GM18502 (cell line): ENCODE results near the gene CCDC17.
"Not testable (repeated sequence)": the region's sequence is repeated elsewhere in the genome, so short reads cannot be mapped to it uniquely, and the experiment has no call there.

Experiments used
- ATAC-seq: cut with Tn5 transposase; IDR thresholded peaks from one replicate; pipeline ENCODE4 v1.9.1; 2021; ENCODE audit warnings: mild to moderate bottlenecking; ENCODE audit not compliant: unreplicated experiment, poor library complexity

The CCDC17 gene

DNA sequence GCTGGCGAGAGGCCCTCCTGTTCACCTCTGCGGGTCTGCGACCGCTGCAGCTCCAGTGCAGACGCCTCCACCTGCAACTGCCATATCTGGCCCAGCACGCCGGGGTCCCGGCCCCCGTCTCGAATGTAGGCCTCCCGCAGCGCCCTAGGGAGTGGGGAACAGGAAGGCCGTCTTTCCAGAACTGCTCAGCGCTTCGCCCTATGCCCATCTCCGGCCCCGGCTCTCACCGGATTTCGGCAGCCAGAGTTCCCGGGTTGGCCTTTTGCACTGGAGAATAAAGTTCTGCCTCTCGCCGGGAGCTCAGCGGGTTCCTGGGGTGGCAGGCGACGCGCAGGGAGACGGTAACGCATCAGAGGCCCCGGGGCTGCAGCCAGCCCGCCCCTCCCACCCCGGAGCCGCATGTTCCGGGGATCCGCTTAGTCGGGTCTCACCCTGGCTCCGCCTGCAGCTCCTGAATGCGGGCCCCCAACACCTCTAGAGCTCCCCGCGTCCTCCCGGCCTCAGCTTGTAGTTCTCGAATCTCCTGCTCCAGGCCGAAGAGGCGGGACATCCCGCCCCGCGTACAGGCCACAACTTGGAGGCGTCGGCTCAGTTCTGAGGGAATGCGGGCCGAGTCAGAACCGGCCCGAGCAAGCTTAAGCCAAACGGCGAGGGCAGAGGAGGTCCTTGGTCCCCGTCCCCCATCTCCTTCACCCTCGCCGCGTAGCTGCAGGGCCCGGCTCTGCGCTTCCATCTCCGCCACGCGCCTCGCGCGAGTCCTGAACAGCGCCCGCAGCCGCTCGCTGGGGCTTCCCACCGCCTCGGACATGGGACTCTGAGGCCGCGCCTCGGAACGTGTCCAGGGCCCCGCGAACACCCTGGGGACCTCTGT is 1.1 kb downstream of the CCDC17 start:
- ATAC-seq = no peak

DNA sequence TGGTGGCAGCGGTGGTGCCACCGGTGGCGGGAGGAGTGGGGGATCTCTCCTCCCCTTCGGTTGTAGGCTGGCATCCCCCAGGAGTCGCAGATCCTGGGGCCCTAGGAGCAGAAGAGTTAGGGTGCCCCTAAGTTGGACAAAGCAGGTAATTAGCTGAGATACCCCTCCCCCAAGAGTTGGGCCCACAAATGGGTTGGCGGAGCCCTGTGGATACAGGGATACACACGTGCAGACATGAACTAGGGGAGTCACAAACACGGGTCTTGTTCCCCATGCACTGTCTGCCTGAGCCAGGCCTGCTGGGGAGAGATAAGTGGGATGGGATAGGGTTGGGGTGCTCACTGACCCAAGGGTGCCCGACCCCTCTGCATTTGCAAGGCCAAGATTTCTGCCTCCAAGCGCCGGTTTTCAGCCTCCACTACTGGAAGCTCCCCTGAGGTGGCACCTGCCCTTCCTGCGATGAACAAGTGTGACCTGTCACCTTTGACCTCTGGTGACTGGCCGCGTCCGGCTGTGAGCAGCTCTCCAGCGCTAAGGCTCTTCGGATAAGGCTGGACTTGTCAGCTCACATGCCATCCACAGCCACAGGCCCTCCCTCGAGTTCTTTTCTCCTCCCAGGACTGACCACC is 1.8 kb downstream of the CCDC17 start:
- ATAC-seq = no peak

DNA sequence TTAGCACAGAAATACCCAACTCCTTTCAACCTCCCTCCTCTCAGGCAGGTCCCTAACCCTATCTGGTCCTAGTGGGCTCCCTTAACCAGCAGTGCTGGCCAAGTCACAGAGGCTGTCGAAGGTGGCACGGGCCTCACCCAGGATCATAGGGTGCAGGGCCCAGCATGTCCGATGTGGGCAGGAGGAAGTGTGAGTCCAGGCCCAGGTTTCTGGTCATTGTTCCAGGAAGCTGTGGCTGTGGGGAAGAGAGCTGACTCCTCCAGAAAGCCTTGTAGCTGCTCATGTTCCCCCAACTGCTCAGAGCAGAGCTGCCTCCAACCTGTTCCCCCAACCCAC is 2.4 kb downstream of the CCDC17 start:
- ATAC-seq = no peak

DNA sequence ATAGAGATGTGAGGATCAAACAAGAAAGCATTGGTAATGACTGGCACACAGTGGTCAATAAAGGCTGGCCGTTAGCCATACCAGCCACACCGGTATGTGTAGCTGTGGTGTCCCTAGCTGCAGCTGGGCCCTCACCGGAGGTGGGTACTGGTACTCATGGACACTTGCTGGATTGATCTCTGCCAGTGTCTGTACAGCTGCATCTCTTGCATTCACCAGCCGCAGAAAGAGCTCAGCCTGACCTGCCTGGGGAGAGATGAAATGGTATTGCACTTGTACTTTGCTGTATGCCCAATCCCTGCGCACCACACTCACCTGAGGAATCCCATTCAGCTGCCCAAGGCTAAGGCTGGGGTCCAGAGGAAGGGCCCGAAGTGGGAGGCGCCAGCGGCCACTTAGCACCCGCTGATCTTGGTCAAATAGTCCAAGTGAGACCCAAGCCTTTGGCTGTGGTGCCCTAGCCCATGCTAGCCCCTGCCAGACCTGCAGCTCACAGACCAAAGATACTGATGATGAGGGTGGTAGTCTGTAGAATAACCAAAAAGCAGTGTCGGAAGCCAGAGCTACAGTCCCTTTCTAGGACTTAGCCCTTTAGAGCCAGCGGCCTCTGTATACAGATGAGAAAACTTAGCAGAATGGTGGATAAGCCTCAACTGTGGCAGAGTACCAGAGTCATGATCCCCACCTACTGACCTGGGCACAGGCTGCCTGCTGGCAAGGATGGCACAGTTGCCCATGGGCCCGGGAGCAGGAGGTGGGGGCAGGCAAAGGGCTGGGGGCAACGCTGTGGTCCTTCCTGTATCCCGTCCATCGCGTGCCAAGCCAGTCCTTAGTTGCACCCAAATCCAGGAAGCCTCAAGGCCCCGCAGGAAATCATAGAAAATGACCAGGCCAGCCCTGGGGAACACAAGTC is 3.0 kb downstream of the CCDC17 start:
- no peak for ATAC-seq

DNA sequence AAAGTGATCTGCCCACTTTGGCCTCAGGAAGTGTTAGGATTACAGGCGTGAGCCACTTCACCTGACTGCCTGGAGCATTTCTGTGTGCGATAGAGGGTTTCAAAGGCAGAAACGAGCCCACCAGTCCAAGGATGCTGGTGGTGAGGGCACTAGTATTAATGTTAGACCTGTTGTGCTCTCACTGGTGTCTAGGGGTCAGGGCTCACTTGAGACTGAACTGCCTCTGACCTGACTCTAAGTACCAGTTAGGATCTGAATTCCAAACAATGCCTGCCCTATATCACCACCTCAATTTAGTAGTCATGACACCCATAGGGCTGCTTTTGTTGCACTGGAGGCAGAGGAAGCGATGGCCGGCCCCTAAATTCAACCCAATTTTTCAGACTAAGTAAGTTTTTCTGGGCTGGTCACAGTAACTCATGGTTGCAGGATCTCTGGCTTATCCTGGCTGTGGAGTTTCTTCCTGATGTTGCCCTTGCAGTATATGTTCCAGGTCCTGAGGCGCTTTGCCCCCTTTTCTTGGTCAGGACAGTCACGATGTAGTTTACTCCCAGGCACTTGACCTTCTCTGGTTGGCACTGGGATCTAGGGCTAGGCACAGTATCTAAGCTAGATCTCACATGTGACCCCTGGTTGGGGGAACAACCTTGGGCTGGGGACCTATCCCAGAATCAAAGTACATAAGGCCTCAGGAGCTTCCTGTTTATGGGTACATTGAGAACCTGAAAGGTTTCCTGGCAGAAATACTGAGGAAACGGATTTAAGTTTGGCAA is 4.5 kb downstream of the CCDC17 start:
- ATAC-seq = no peak

DNA sequence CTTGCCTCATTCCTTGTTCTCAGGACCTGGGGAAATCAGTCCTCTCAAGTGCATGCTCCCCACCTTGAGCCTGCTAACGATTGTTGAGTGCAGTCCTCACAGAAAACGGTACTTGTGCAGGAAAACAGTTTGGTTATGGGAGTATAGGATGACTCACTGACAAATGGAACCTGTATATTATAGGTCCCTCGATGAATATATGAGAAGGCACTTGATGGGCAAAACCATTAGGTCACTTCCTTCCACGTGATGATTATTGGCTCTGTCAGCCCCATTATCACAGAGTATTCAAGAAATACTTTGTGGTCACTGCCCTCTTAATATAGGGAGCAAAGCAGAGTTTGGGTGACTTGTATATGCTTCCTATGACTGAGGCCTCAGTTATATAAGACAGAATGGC is 6.2 kb downstream of the CCDC17 start:
- no peak for ATAC-seq

DNA sequence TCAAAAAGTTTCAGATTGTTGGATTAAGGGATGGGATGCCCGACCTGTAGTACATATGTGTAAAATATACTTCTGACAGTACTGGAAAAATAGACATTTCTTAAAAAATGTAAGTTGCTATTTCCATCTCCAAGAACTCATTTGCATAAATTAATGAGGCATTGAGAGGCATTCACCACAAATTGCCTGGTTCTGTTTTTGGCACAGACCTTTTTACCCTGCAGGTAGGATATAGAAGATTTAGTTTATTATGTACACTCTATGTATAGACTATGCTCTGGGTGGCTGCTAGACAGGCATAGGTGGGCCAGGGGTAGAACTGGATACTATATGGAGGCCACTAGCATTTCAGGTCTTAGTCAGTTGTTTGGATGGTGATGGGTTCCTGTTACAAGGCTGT is 8.0 kb downstream of the CCDC17 start:
- ATAC-seq = no peak

DNA sequence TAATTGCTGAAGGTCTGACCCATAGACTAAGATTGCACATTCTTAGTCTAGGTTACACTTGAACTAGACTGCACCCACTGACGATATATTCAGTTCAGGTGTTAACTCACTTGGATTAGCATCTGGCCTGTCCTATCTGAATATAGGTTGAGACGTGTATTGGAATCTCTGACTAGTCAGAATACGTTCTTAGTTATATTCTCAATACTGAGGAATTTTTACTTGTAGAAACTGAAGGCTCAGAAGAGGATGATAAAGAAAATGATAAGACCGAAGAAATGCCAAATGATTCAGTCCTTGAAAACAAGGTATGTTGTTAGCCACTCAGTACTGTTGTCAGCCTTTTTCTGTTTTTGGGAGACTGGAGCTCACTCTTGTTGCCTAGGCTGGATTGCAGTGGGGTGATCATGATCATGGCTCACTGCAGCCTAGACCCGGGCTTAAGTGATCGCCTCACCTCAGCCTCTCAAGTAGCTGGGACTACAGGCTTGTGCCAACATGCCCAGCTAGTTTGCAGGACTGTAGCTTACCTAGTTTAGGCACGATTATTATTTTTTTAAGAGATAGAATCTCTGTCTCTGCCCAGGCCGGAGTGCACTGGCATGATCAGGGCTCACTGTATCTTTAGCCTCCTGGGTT is 10.8 kb downstream of the CCDC17 start:
- no peak for ATAC-seq

DNA sequence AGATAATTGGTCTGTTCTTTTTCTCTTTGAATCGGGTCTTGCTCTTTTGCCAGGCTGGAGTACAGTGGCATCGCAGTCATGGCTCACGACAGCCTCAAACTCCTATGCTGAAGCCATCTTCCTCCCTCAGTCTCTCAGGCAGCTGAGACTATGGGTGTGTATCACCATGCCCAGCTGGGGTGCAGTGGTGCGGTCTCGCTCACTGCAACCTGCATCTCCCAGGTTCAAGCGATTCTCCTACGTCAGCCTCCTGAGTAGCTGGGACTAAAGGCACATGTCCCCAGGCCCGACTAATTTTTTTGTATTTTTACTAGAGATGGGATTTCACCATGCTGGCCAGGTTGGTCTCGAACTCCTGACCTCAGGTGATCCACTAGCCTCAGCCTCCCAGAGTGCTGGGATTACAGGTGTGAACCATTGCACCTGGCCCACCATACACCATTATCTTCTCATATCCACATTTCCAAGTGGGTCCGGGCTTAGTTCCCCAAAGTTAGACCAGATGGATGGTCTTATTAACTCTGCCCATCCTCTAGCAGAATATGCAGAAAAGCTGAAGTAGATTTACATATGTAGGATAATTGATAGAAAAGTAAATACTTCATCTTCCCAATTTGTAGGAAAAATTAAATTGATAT is 13.1 kb downstream of the CCDC17 start:
- no peak for ATAC-seq

DNA sequence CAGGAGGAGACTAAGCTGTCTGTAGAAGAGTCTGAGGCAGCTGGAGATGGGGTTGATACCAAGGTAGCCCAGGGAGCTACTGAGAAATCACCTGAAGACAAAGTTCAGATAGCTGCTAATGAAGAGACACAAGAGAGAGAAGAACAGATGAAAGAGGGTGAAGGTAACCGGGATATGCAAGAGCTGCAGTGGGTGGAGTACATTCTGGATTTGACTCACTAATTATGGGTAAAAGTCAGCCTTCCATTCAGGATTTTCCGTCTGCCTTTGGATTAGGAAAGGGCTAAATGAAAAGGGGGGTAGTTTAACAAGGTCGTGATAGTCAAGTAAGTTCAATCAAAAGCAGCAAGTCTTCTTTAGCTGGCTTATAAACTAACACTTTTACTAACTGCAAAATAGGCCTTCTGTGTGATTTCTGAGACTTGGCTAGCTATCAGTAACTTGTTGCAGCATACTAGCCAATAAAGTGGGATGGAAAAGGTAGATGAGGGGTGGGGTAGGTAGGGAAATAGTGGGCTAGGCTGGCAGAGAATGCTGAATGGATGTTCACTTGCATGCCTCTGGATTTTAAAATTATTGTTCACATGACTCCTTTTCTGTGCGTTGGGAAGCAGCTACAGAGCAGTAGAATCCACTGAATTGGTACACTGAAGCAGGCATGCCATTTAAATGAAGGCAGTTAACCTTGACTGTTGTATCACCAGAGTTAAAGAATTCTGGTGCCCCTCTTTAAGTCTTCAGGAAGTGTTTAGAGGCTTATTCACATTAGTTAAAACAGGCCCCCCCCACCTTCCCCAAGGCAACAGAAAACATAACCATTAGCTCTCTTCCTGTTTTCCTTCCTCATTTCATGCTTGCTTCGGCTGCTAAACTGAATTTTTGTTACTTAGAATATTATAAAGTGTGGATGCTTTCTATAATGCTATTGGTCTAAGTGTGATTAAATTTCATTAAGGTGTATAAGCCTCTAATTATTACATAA is 15.4 kb downstream of the CCDC17 start:
- no peak for ATAC-seq

DNA sequence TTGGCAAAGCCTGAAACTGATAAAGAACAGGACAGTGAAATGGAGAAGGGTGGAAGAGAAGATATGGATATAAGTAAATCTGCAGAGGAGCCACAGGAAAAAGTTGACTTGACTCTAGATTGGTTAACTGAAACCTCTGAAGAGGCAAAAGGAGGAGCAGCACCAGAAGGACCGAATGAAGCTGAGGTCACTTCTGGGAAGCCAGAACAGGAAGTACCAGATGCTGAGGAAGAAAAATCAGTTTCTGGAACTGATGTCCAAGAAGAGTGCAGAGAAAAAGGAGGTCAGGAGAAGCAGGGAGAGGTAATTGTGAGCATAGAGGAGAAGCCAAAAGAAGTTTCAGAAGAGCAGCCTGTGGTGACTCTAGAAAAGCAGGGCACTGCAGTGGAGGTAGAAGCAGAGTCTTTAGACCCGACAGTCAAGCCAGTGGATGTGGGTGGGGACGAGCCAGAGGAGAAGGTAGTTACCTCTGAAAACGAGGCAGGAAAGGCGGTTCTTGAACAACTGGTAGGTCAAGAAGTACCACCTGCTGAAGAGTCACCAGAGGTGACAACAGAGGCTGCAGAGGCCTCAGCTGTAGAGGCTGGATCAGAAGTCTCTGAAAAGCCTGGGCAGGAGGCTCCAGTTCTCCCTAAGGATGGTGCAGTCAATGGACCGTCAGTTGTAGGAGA is 16.3 kb downstream of the CCDC17 start:
- no peak for ATAC-seq

DNA sequence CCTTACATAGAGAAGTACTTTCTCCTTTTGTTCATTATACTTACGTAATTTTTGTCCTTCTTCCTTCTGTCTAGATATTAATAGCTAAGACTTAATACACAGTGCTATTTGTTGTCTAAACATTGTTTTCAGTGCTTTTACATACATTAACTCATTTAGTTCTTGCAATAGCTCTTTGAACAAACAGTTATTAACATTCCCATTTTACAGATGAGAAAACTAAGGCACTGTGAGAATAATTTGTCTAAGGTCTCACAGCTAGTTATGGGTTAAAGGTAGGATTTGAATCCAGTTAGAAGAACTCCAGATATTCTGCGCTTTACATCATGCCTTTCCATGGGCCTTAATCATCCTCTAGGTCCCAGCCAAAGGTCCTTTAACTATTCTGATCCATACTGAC is 19.6 kb downstream of the CCDC17 start:
- ATAC-seq = no peak

DNA sequence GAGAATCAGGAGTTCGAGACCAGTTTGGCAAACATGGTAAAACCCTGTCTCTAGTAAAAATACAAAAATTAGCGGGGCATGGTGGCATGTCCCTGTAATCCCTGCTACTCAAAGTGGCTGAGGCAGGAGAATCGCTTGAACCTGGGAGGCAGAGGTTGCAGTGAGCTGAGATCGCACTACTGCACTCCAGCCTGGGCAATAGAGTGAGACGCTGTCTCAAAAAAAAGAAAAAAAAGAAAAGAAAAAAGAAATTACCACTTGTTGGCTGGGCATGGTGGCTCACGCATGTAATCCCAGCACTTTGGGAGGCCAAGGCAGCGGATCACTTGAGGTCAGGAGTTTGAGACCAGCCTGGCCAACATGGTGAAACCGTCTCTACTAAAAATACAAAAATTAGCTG is 27.1 kb downstream of the CCDC17 start:
- ATAC-seq = not testable (repeated sequence)

DNA sequence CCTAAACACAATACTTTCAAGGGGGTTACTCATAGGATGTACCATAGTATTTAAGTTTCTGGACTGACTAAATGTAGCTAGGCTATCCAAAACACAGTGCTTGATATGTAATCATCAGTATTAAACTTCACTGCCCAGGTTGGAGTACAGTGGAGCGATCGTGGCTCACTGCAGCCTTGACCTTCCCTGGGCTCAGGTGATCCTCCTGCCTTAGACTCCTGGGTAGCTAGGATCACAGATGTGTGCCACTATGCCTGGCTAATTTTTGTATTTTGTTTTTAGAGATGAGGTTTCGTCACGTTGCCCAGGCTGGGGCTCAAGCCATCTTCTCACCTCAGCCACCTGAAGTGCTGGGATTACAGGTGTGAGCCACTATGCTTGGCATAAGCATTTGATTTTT is 29.4 kb downstream of the CCDC17 start:
- no peak for ATAC-seq

DNA sequence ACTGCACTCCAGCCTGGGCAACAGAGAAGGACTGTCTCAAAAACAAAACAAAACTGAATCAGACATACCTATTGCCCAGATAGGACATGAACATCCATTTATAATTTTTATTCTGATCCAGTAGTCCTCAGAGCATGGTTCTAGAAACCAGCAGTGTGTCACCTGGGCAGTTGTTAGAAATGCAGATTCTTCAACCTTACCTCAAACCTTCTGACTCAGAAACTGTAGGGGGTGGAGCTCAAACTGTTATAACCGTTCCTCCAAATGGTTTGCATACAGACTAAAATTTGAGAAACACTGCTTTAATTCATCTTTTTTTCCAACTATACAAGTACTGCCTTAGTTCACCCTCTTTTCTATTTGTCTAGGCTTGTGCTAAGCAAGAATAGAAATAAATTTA is 34.0 kb downstream of the CCDC17 start:
- ATAC-seq = no peak

DNA sequence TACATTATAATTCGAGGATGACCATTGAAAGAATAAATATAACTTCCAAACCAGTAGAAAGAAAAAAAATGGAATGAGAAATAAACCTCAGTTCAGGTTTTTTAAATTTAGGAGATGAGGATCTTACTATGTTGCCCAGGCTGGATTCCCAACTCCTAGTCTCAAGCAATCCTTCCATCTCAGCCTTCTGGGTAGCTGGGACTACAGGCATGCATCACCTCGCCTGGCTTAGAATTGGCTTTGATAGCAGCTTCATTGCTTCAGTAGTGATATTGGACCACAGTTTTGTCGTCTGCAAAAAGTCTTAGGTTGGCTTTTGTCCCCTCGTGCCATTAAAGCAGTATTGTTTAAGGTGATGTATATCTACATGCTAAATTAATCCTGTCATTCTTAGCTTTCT is 37.1 kb downstream of the CCDC17 start:
- ATAC-seq = no peak

DNA sequence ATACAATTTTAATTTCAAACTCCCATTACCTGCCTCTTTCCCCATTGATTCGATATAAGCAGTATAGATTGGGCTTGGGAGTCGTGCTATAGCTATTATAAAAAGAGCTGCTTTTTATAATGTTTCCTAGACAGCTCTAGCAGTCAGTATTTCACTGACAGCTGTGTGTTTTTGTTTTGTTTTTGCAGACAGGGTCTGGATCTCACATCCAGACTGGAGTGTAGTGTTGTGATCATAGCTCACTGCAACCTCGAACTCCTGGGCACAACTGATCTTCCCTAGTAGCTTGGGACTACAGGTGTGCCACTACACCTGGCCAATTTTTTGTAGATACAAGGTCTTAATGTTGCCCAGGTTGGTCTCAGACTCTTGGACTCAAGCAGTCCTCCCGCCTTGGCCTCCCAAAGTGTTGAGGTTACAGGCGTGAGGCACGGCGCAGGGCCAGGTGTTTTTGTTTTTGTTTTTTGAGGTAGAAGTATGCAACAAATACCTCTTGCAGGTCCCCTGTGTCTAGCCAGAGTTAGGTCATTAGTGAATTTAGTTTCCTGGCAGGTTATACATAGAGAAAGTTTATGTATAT is 38.3 kb downstream of the CCDC17 start:
- no peak for ATAC-seq

DNA sequence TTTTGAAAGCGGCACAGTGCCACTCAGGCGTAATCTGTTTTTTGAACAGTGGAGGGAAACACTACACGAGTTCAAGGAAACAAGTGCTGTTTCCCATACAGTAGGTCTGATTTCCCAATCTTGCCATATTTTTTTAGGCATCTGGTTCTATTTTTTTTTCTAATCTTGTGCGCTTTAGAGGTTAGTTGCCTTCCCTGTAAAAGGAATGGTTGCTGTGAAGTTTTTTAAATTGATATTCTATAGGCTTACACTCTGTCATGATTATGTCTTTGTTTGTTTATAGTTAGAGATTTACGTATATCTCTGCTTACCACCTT is 38.8 kb downstream of the CCDC17 start:
- ATAC-seq = no peak
